SK-N-SH (cell line): Measurements from ENCODE around the gene NMNAT2. TPM values are rescaled to one million over a fixed set of nuclear protein-coding genes. Genes with fewer than 3 reads are reported as not detected.
A peak's percentile ranks its signal among the peaks of the same experiment; 100 is the strongest.

Experiments
- CTCF ChIA-PET: fragments of 300-600, 350-600 bp; formaldehyde crosslinking; extraction: SDS; loops from one replicate; lab custom pipeline; 2021; lab: Yijun Ruan, JAX
- POLR2A ChIA-PET: fragments of 350-600 bp; sonication (Branson Sonifier 250); formaldehyde crosslinking; extraction: SDS; loops from one replicate; lab custom pipeline; 2020; ENCODE audit warnings: antibody characterized with exemption, inconsistent platforms; lab: Yijun Ruan, JAX
- DNase-seq: peaks from one replicate; pipeline ENCODE4 v3.0.0; 2012
- H2AFZ ChIP-seq: fragments of 200-600 bp; sonication (generic); 2 replicates; pipeline ENCODE4 v1.8.1; 2016; ENCODE audit warnings: antibody characterized with exemption, mild to moderate bottlenecking, low read depth
- H3F3A ChIP-seq: fragments of 200-600 bp; sonication (generic); replicated peaks from 2 replicates; pipeline ENCODE3; 2016; ENCODE audit warnings: antibody characterized with exemption, mild to moderate bottlenecking; ENCODE audit not compliant: insufficient read depth
- H3K27ac ChIP-seq, 2 experiments: fragments of 200-500 bp in 1 of 2; fragments of 200-600 bp in 1 of 2; sonication (Bioruptor generic) in 1 of 2; sonication (generic), shearing (Covaris generic) in 1 of 2; 2 replicates each; pipeline versions ENCODE4 v1.5.1 to v1.6.1; 2014 to 2016; ENCODE audit warnings: low read depth in 2 of 2, inconsistent platforms in 1 of 2, low read length in 1 of 2, mild to moderate bottlenecking in 1 of 2, mixed read lengths in 1 of 2
- H3K27me3 ChIP-seq: fragments of 200-600 bp; sonication (generic), shearing (Covaris generic); 2 replicates; pipeline ENCODE4 v1.6.1; 2016; ENCODE audit warnings: mixed run types; ENCODE audit not compliant: insufficient read depth
- H3K36me3 ChIP-seq, 2 experiments: fragments of 200-500 bp in 1 of 2; fragments of 200-600 bp in 1 of 2; sonication (Bioruptor generic) in 1 of 2; sonication (generic) in 1 of 2; replicated peaks in 1 of 2; 2 replicates each; pipeline versions ENCODE3 to v1.5.1; 2014 to 2016; ENCODE audit warnings: low read length in 1 of 2, mild to moderate bottlenecking in 1 of 2; ENCODE audit not compliant: insufficient read depth in 2 of 2, control insufficient read depth in 1 of 2
- H3K4me1 ChIP-seq, 2 experiments: fragments of 200-500 bp in 1 of 2; fragments of 200-600 bp in 1 of 2; sonication (Bioruptor generic) in 1 of 2; sonication (generic), shearing (Covaris generic) in 1 of 2; 2 replicates each; pipeline versions ENCODE4 v1.5.1 to v1.6.1; 2014 to 2016; ENCODE audit warnings: low read depth in 1 of 2, low read length in 1 of 2, mixed run types in 1 of 2; ENCODE audit not compliant: insufficient read depth in 2 of 2, control insufficient read depth in 1 of 2
- H3K4me2 ChIP-seq: fragments of 200-600 bp; sonication (generic), shearing (Covaris generic); 2 replicates; pipeline ENCODE4 v1.6.1; 2017; ENCODE audit warnings: mixed run types
- H3K4me3 ChIP-seq, 2 experiments: fragments of 200-500 bp in 1 of 2; fragments of 200-600 bp in 1 of 2; sonication (Bioruptor generic) in 1 of 2; sonication (generic), shearing (Covaris generic) in 1 of 2; 2 replicates each; pipeline versions ENCODE4 v1.5.1 to v1.8.1; 2014 to 2016; ENCODE audit warnings: low read depth in 2 of 2, inconsistent platforms in 1 of 2, low read length in 1 of 2, mild to moderate bottlenecking in 1 of 2, mixed read lengths in 1 of 2, moderate library complexity in 1 of 2
- H3K79me2 ChIP-seq: fragments of 200-600 bp; sonication (generic); 2 replicates; pipeline ENCODE4 v1.8.1; 2017; ENCODE audit warnings: mild to moderate bottlenecking; ENCODE audit not compliant: insufficient read depth
- H3K9ac ChIP-seq: fragments of 200-600 bp; sonication (generic); 2 replicates; pipeline ENCODE4 v1.6.1; 2017; ENCODE audit warnings: mixed run types
- H3K9me2 ChIP-seq: fragments of 200-600 bp; sonication (generic); 2 replicates; pipeline ENCODE4 v1.6.1; 2017; ENCODE audit warnings: mixed run types
- H3K9me3 ChIP-seq: fragments of 200-600 bp; sonication (generic); 2 replicates; pipeline ENCODE4 v1.6.1; 2017; ENCODE audit warnings: mixed run types, mild to moderate bottlenecking, moderate library complexity
- H4K20me1 ChIP-seq: fragments of 200-600 bp; sonication (generic); 2 replicates; pipeline ENCODE4 v1.6.1; 2017; ENCODE audit warnings: mild to moderate bottlenecking, mixed run types; ENCODE audit not compliant: insufficient read depth
- CHD2 ChIP-seq: fragments of 150-350 bp; IDR thresholded peaks from 2 replicates; pipeline ENCODE4 v1.6.1; 2018; ENCODE audit warnings: low read length; ENCODE audit not compliant: partially characterized antibody
- CTCF ChIP-seq: fragments of 200-600 bp; sonication (generic); IDR thresholded peaks from 2 replicates; pipeline ENCODE4 v1.6.1; 2017; ENCODE audit warnings: antibody characterized with exemption, mild to moderate bottlenecking, moderate library complexity
- ELF1 ChIP-seq: IDR thresholded peaks from 2 replicates; pipeline ENCODE4 v1.4.0; 2012
- EZH2phosphoT487 ChIP-seq: fragments of 200-600 bp; sonication (generic); IDR thresholded peaks from 2 replicates; pipeline ENCODE4 v1.6.1; 2017; ENCODE audit warnings: low read depth, mixed run types, mild to moderate bottlenecking, antibody characterized with exemption, moderate library complexity, borderline replicate concordance
- FOXJ3 ChIP-seq: sonication (generic); formaldehyde crosslinking; IDR thresholded peaks from 2 replicates; pipeline ENCODE4 v1.5.1; 2020; ENCODE audit warnings: mild to moderate bottlenecking, missing genetic modification reagents
- GABPA ChIP-seq: IDR thresholded peaks from 2 replicates; pipeline ENCODE4 v1.4.0; 2012; ENCODE audit warnings: low read depth, mild to moderate bottlenecking
- GATA2 ChIP-seq: sonication (generic); formaldehyde crosslinking; IDR thresholded peaks from 2 replicates; pipeline ENCODE4 v1.5.0; 2020; ENCODE audit warnings: mild to moderate bottlenecking, missing genetic modification reagents
- MXI1 ChIP-seq: IDR thresholded peaks from 2 replicates; pipeline ENCODE4 v1.6.1; 2012; ENCODE audit warnings: mild to moderate bottlenecking, low read depth, low read length, improper control_type of control experiment
- NRF1 ChIP-seq: IDR thresholded peaks from 2 replicates; pipeline ENCODE4 v1.6.1; 2012; ENCODE audit warnings: low read depth, mild to moderate bottlenecking, low read length
- PBX3 ChIP-seq: IDR thresholded peaks from 2 replicates; pipeline ENCODE4; 2012
- POLR2AphosphoS5 ChIP-seq: IDR thresholded peaks from 2 replicates; pipeline ENCODE4 v1.6.1; 2012; ENCODE audit warnings: low read depth, low read length
- RAD21 ChIP-seq: IDR thresholded peaks from 2 replicates; pipeline ENCODE4 v1.6.1; 2012; ENCODE audit warnings: mild to moderate bottlenecking, low read length
- RFX5 ChIP-seq: IDR thresholded peaks from 2 replicates; pipeline ENCODE4 v1.6.1; 2012; ENCODE audit warnings: mild to moderate bottlenecking, improper control_type of control experiment, low read length
- SIN3A ChIP-seq: IDR thresholded peaks from 2 replicates; pipeline ENCODE4 v1.6.1; 2012; ENCODE audit warnings: low read depth, mild to moderate bottlenecking, low read length, moderate library complexity, borderline replicate concordance
- TAF1 ChIP-seq: IDR thresholded peaks from 2 replicates; pipeline ENCODE4 v1.6.1; 2012; ENCODE audit warnings: low read depth, mild to moderate bottlenecking, low read length, moderate library complexity, borderline replicate concordance
- YY1 ChIP-seq: IDR thresholded peaks from 2 replicates; pipeline ENCODE4 v1.4.0; 2012; ENCODE audit warnings: low read depth, mild to moderate bottlenecking
- WGBS: methylation state at CpG from one replicate; pipeline ENCODE4 v1.1.6; 2017; ENCODE audit warnings: low lambda C conversion rate; 5-methylcytosine and 5-hydroxymethylcytosine counted together
- polyA plus RNA-seq, 3 experiments: library from polyadenylated mRNA; depleted of rRNA; stranded (reverse); fragments of >200 nt; gene quantifications; 2 replicates each; pipeline ENCODE4 v1.2.3, GENCODE V29; 2012
- TF ChIP-seq, protein P1 (sequence below): IDR thresholded peaks from 2 replicates; pipeline ENCODE4 v1.4.0; 2012; ENCODE audit warnings: low read depth
- TF ChIP-seq, protein P2 (sequence below): IDR thresholded peaks from 2 replicates; pipeline ENCODE4 v1.4.0; 2012; ENCODE audit warnings: low read depth, borderline replicate concordance
- TF ChIP-seq, protein P3 (sequence below): fragments of 150-350 bp; IDR thresholded peaks from 2 replicates; pipeline ENCODE4 v1.6.1; 2017; ENCODE audit warnings: antibody characterized with exemption, low read length, low read depth, borderline replicate concordance

NMNAT2 gene
- polyA plus RNA-seq (2012; rRNA removed), result 0.06 and 0.07 TPM in 2 replicates
- 0.19 and 0.73 TPM in 2 replicates for polyA plus RNA-seq (2012; cell fraction: cytosol; rRNA removed)
- polyA plus RNA-seq (2012; cell fraction: nucleus; rRNA removed), result 0.13 and 0.29 TPM in 2 replicates

- Histone ChIP-seq H4K20me1 (no peaks in the 10 kb centered on the region), H2AFZ (peak within 1 kb of the TSS; percentile 49; the same call in 1 of the 2 replicates), H3K79me2 (no peaks in the 10 kb centered on the region), H3K36me3 (no peaks in the 10 kb centered on the region), H3K9me2 (no peaks in the 10 kb centered on the region), H3K9ac (no peak within 1 kb of the TSS), H3K4me2 (peak within 1 kb of the TSS; percentile 94), H3K4me3 (peak within 1 kb of the TSS; percentile 50 to 60), H3K9me3 (no peaks in the 10 kb centered on the region), H3K27me3 (peaks cover 34% of the 10 kb centered on the region), H3K4me1 (peaks cover 7 to 8% of the 10 kb centered on the region in 2 experiments; a peak in 2 of 4 replicates)
- peak; percentile 77 for DNase-seq
- POLR2A ChIA-PET, result interaction anchor here (0.6 kb wide), 2 partner anchors 9 to 14 kb away, joined by 3 to 5 read pairs; no protein-coding TSS in a partner anchor
- WGBS, result 3% methylated on average over 28 of the region's 45 CpGs
- no peak for TF ChIP-seq PBX3
- TF ChIP-seq CHD2, result peak; percentile 17
- TF ChIP-seq, protein P1, sequence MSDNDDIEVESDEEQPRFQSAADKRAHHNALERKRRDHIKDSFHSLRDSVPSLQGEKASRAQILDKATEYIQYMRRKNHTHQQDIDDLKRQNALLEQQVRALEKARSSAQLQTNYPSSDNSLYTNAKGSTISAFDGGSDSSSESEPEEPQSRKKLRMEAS, result no peak
- TF ChIP-seq, protein P2, sequence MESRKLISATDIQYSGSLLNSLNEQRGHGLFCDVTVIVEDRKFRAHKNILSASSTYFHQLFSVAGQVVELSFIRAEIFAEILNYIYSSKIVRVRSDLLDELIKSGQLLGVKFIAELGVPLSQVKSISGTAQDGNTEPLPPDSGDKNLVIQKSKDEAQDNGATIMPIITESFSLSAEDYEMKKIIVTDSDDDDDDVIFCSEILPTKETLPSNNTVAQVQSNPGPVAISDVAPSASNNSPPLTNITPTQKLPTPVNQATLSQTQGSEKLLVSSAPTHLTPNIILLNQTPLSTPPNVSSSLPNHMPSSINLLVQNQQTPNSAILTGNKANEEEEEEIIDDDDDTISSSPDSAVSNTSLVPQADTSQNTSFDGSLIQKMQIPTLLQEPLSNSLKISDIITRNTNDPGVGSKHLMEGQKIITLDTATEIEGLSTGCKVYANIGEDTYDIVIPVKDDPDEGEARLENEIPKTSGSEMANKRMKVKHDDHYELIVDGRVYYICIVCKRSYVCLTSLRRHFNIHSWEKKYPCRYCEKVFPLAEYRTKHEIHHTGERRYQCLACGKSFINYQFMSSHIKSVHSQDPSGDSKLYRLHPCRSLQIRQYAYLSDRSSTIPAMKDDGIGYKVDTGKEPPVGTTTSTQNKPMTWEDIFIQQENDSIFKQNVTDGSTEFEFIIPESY, result no peak
- peak; percentile 65; the same call in 1 of the 2 replicates for TF ChIP-seq MXI1
- no peak for TF ChIP-seq SIN3A
- TF ChIP-seq, all 33 proteins: peak for 2
- H3F3A ChIP-seq, result no peaks in the 10 kb centered on the region
- CTCF ChIA-PET, result interaction anchor here (0.6 to 2.9 kb wide), 9 partner anchors 14 to 653 kb away, joined by 3 to 16 read pairs (median 4); no protein-coding TSS in a partner anchor
- H3K27ac ChIP-seq, result peak within 1 kb of the TSS in 1 of 2 experiments; percentile 67; a peak in 2 of 4 replicates
Measured at GRCh38 chr1:183417772-183418491, at the start of gene NMNAT2. TSS of gene NMNAT2 (minus strand) at chr1:183418380. CDS start at chr1:183418267, 113 bp downstream.

DNA sequence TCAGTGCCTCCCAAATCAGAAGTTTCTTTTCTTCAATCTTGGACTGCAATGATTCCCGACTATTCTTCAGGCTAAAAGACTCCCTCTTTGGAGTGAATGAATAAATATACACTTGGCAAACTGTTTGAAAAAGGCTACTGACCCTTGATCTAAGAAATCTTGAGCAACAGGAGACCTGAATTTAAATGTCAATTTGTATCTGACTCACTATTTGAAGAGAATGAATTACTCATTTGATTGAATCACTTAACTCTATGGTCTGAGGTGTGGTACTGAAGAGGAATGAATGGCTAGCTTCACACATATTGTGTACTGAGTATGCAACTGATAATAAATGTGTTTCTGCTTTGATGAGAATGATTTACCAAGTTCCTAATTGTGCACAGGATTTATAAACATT, 49.5 kb upstream of the NMNAT2 start:
- no peaks in the 10 kb centered on the region for H3K9me3 ChIP-seq
- POLR2A ChIA-PET, result no interaction called here
- no peaks in the 10 kb centered on the region for H3K27me3 ChIP-seq
- no peaks in the 10 kb centered on the region for H3K36me3 ChIP-seq
- H3K79me2 ChIP-seq, result peaks cover 3% of the 10 kb centered on the region
- no peak for DNase-seq
- no peak overlapping the region for H3K4me2 ChIP-seq
- no peak overlapping the region for H2AFZ ChIP-seq
- H4K20me1 ChIP-seq, result no peaks in the 10 kb centered on the region
- no peaks in the 10 kb centered on the region; a peak in 2 of 4 replicates for H3K4me1 ChIP-seq
- H3K27ac ChIP-seq, result no peak overlapping the region
- H3K9ac ChIP-seq, result no peak overlapping the region
- CTCF ChIA-PET, result interaction anchor here (0.8 kb wide), 1 partner anchor 77 kb away, joined by 3 read pairs; no protein-coding TSS in a partner anchor
- no peak overlapping the region for H3K4me3 ChIP-seq
- 62% methylated on average over 1 of the region's 1 CpG for WGBS
- peaks cover 8% of the 10 kb centered on the region for H3F3A ChIP-seq
- H3K9me2 ChIP-seq, result no peaks in the 10 kb centered on the region
- no peak for TF ChIP-seq CTCF
- no peak for TF ChIP-seq RAD21
- TF ChIP-seq, protein P3, sequence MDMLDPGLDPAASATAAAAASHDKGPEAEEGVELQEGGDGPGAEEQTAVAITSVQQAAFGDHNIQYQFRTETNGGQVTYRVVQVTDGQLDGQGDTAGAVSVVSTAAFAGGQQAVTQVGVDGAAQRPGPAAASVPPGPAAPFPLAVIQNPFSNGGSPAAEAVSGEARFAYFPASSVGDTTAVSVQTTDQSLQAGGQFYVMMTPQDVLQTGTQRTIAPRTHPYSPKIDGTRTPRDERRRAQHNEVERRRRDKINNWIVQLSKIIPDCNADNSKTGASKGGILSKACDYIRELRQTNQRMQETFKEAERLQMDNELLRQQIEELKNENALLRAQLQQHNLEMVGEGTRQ, result no peak
- TF ChIP-seq ELF1, result no peak
- TF ChIP-seq SIN3A, result no peak
- no peak for TF ChIP-seq TAF1
- no peak for TF ChIP-seq GABPA
- no peak for TF ChIP-seq MXI1
- TF ChIP-seq RFX5, result no peak
- no peak for TF ChIP-seq FOXJ3 (CRISPR knock-in tag)
- no peak for TF ChIP-seq YY1
- TF ChIP-seq GATA2, result no peak
- no peak for TF ChIP-seq NRF1
- no peak for TF ChIP-seq EZH2phosphoT487
- TF ChIP-seq POLR2AphosphoS5, result no peak
